Globus pallidus (tissue), 1 donor: ENCODE results near the gene MCC.

ENCODE experiments used
- DNase-seq: peaks from one replicate; pipeline ENCODE4 v3.0.0-alpha.2; 2015; ENCODE audit warnings: low spot score

Gene MCC

DNA sequence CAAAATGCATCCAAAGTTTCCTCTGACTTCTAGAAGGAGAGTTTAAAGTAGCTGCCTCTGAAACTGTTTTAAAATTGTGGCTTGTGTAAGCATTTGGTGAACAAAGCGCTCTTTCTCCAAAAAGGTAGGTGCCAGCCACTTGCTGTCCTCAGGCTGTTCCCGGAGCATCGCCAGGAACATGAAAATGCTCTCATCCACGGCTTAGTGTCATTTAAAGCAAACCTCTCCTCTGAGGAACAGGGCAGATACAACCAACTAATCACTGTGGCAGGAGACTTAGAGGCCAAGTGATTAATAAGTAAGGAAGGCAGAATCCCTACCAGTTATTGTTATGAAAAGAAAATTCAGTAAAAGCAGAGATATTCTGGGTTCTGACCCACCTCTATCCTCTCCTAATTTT lies 346.1 kb downstream of the MCC start:
- no peak for DNase-seq

DNA sequence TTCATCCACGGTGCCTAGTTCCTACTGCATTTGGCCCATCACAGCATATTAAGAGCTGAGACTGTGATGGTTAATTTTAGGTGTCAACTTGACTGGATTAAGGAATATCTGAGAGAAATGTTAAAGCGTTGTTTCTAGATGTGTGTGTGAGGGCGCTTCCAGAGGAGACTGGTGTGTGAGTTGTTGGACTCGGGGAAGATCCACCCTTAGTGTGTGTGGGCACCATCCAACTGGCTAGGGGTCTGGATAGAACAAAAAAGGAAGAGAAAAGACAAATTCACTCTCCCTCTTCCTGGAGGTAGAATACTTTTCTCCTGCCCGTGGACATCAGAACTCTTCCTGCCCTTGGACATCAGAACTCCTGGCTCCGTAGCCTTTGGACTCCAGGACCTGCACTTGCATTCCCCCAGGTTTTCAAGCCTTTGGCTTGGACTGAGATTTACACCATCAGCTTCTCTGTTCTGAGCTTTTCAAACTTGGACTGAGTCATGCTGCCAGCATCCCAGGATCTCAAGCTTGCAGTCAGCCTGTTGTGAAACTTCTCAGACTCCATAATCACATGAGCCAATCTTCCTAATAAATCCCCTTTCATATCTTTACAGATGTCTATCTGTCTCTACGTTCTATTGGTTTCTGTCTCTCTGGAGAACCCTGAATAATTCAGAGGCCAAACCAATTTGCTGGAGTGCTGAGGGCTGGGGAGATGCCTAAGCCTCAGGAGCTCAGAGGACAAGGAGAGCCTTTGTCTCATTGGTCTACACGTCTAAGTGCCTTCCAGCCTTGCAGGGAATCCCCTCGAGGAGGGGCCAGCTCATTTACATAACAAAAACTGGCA lies 347.2 kb downstream of the MCC start:
- peak; percentile 51 for DNase-seq

DNA sequence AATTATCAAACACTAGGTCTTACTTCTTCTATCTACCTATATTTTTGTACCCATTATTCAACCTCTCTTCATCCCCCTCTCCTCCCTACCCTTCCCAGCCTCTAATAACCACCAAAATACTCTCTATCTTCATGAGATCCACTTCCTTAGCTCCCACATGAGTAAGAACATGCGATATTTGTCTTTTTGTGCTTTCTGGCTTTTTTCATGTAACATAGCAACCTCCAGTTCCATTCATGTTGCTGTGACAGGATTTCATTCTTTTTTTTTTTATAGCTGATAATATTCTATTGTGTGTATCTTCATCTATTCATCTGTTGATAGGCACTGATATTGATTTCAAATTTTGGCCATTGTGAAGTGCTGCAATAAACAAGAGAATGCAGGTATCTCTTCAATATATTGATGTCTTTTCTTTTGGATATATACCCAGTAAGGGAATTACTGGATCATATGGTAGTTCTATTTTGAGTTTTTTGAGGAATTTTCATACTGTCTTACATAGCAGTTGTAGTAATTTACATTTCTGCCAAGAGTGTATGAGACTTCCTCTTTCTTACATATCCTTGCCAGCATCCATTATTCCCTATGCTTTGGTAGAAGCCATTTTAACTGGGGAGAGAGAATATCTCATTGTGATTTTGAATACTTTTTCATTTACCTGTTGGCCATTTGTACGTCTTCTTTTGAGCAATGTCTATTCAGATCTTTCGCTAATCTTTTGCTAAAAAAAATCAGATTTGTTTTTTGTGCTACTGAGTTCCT lies 354.9 kb downstream of the MCC start:
- no peak for DNase-seq

DNA sequence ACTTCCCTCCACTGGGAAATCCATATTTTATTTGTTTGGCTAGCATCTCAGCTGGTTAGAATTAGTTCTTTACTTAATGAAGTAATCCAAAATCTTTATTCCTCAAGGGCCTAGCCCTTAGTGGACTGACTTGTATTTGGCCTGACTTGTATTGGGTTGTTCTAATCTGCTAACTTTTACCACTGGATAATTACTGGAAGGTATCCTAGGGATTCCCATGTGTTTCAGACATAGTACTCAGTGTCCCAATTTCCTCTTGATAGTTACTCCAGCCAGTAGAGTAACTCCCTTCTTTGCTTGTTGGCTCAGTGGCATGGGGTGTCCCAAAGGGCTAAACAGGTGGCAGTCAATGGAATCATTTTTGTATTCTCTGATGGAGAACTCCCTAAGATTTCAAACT lies 355.7 kb downstream of the MCC start:
- DNase-seq = no peak

DNA sequence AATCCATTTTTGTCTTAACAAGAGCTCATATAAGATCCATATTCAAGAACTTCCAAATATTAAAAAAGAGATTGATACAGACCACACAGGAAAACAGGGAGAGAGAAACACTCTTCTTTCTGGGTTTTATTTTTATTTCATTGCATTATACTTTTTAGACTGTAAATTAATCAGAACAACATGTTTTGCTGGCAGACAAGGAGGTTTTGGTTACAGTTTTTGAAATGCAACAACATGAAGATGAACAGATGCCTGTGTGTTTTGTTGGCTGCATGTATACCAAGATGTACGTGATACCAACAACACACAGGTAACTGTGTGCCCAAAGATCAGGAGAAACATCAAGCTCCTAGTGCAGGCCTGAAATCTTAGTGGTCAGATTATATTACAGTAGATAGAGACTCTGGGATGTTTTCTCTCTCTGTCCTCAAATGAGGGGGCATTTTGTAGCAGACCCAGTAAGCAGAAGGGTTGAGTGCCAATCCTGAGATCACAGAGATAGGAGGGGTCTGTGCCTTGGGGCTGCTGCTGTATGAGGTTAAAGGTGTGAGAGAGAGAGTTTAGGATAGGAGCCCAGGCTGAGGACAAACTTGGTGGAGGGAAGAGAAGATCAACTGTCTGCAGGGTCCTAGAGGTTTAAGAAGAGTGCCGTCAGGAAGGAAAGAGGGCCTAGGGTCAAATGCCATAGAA lies 359.5 kb downstream of the MCC start:
- DNase-seq = no peak

DNA sequence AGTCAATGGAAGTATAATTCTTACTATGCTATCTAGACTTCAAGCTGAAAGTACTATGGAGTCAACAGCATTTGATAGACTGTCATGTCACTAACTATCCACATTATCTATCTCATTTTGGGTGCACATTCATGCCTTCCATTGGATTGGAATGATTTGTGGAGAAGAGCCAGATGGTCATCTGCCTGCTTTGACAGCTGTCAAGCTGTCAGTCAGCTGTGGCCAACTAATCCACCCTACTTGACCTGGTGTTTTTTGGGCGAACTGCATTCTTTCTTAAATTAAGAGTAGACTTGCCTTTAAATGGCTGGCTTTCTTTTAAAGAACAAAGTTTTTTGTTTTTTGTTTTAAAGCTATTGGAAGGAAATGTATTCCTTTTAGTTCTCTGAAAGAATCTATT lies 360.2 kb downstream of the MCC start:
- DNase-seq = no peak

DNA sequence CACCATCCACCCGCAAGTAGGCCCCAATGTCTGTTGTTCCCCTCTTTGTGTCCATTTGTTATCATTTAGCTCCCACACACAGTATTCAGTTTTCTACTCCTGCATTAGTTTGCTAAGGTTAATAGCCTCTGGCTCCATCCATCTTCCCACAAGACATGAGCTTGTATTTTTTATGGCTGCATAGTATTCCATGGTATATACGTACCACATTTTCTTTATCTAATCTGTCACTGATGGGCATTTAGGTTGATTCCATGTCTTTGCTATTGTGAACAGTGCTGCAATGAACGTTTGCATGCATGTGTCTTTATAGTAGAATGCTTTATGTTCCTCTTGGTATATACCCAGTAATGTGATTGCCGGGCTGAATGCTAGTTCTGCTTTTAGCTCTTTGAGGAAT lies 361.2 kb downstream of the MCC start:
- no peak for DNase-seq

DNA sequence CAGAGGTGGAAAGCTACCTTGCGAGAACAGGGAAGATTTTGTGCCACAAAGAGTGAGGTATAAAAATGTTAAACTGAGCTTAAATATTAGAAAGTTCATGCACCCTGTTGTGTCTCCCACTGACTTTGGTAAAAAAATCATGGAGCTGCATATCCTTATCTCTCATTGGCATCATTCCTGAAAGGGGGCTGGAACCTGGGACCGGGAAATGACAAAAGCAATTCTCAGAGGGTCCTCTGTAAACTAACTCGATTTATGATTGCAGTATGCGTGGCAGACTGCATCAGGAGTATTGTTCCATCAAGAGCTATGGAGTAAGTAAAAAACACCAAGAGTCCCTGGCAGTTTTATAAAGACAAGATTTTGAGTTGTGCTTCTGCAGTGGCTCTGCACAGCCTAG lies 362.9 kb downstream of the MCC start:
- DNase-seq = no peak

DNA sequence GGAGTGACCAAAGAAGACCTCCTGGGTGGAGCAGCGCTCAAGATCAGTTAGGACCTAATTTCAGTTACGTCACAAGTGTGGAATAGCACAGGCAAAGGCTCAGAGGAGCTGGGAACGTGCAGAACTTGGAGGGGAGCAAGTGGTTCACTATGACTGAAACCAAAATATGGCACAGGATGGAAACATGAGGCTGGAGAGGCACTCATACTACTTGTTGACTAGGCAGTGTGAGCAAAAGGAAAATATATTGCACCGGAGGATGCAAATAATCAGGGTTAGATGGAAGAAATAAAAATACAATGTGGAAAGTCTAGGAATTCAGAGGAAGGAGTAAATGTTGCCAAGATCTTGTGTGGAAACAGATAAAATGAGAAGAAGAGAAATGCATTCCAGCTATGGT lies 363.3 kb downstream of the MCC start:
- no peak for DNase-seq

DNA sequence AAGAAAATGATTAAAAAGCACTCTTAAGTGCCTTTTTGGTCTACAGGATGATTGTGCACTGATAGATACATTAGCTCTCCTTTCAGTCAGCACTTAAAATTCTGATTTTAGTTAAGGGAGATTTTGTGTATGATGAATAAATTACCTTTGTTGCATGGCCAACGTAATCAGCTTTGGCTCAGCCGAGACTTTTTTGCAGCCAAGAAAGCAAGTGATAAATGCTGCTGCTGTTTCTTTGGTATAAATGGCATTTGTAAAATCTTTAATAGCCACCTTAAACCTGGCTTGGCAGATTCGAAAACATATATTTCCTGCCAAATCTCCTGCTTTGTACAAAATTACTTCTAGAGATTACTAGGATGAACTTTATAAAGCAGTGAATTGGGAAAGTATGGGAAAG lies 364.0 kb downstream of the MCC start:
- DNase-seq = no peak

DNA sequence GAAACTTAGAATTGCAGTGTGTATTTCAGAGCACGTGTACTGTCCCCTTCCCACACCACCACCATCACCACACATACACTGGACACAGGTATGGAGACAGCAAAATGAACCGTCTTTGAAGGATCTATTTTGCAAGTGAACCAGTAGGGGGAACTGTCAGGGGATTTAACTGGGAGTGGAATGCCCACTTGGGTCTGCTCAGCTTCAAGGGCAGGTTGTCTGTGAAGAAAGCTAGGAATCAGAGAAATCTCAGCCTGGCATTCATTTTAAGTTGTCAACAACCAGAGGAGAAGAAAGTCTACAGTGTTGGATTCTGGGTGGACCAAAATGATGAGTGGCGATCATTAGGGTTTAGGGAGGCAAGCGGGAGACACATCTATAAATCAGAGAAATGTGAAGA lies 364.6 kb downstream of the MCC start:
- no peak for DNase-seq

DNA sequence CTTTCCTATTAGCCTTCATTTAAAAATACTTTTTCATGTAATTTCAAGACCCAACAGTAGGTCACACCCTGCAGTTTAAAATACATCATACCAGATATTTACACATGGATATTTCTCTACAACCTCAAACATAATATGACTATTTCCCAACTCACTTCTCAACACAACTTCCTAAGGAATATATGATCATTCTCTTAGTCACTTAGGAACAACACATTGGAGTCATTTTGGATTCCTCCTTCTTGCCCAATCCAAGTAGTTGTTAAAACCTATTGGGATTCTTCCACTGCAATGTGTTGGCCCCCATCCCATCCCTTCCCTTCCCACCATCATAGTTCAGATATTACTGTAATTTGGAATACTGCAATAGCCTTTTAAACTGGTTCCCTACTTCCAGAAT lies 366.2 kb downstream of the MCC start:
- DNase-seq = no peak

DNA sequence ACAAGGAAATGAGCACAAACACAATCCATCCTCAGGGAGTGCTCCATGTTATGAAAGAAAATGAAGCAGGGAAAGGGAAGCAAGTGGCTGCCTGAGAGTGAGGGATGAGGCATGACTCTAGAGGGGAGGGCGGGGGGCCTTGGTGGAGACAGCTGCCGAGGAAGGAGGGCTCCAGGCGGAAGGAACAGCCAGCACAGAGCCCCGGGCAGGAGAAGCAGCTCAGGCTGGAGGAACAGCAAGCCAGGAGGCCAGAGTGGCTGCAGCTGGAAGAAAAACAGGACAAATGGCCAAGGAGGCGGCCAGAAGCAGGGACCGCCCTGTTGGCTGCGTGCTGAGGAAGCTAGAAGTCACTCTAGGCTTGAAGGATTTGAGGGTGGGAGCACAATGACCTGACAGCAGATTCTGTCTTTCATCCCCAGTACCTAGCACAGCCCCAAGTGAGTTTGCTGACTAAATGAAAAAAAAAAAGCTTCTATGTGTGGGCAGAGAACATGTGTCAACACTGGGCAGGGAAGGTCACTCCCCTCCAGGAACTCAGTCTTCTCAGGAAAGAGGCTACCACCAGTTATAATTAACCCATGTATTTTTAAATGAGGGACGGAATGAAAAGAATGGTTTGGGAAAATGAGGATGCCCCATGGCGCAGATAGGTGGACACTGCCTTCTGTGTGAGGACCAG lies 368.9 kb downstream of the MCC start:
- DNase-seq = peak; percentile 30

DNA sequence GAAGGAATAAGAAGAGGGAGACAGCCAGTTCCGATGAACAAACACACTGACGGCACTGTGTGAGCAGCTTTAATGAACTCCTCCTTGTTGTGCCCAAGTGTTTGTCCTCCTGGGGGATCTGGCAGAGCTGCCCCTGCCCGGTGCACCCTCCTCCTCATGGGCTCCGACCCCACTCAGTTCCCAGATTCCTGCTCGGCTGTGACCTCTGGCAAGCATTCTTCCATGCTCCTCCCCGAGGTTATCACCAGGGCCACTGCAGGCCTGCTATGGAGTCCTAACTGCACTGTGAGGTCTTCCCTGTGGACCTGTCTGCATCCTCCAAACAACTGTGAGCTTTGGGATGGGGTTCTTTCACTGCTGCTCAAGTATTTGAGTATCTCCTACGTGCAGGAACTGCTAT lies 369.5 kb downstream of the MCC start:
- DNase-seq = no peak

DNA sequence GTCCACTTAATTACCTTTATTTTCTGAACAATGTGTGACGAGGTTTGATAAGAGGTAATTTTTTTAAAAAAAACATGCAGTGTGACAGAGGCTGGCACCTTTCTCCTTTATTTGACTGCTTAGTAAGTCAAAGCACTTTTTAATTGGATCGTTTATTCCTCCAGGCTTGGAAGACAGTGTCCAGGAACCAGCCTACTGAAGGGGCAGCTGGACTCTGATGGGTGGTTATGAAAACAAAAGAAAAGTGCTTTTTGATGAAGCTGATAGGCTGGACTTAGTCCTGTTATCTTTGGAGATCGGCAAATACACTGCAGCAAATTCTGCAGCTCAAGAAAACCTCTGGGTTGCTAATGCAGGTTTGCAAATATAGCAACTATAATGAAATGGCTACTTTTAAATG lies 370.0 kb downstream of the MCC start:
- DNase-seq = no peak

DNA sequence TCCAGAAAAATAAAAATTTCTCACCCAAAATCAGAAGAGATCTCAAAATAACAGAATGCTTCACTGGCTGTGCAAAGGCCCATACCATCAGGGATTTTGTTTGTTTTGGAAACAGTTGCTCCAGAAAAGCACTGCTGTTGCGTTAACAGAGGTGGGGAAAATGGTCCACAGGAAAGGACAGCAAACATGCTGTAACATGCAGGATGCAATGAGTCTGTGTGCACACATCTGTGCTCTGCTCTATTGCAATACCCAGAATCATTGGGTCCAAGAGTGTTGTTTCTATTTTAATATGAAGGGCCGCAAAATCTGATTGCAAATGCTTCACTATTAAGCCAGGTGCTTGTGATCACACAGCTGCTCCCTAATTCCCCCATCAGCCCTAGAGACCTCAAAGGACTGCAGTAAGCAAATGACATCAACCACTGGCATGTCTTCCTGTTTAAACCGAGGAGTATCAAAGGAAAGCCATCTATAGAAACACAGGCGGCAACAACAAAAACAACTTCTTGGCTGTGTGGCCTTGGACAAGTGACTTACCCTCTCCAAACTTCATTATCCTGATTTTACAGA lies 370.6 kb downstream of the MCC start:
- no peak for DNase-seq

DNA sequence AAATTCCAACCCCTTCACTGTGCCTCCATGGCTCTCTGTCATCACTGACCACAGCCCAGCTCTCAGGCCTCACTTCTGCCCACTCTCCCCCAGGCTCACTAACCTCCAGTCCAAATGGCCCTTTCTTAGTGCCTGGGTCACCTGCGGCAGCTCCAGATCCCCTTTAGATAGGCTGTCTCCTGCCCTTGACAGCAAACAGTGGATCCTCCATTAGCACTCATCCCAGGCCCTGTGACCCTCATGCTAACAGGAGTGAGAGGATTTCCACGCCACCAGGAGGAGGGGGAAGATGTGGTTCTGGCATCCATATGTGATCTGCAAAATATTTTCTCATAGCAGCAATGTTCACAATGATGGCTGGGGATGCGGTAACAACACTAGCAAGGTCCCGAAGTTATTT lies 372.3 kb downstream of the MCC start:
- DNase-seq = no peak

DNA sequence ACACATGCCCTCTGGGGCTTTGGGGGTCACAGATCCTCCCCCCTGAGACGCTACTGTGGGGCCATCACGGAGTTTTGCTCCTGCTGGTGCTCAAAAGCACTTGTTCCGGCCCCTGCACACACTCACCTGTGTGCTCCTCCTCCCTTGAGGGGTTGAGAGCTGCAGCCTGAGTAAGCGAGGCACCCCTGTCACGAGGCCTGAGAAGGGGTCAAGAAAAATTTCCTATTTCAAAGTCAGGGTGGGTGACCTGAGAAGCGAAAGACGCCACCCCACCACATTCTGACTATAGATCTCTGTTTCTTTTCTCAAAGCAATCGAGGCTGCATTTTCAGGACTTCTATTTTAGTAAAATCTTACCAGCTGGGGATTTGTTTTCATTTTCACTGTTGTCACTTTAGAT lies 373.2 kb downstream of the MCC start:
- DNase-seq = no peak

DNA sequence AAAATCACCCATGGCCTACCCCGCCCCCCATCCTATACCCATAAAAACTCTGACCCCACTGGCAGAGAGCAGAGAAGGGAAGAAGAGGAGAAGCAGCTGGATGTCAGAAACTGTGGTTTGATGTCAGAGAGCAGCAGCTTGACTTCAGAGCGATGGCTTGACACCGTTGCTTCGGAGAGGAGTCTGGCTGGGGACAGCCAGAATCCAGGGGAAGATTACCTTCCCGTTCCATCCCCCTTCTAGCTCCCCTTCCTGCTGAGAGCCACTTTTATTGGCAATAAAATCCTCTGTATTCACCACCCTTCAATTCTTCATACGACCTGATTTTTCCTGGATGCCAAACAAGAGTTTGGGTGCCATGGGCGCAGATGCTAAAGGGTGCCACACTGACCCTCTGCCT lies 373.7 kb downstream of the MCC start:
- no peak for DNase-seq

DNA sequence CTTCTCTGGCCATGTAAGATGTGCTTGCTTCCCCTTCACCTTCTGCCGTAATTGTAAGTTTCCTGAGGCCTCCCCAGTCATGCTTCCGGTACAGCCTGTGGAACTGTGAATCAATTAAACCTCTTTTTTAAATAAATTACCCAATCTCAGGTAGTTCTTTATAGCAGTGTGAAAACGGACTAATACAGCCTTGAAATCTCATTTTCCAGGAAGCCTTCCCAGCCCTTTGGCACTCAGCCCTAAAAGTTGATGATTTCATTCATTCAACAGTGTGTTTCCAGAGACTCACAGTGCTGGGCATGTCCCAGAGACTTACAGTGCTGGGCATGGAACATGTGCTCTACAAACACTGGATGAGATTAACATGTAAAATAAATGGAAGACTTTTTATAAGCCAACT lies 375.8 kb downstream of the MCC start:
- no peak for DNase-seq

DNA sequence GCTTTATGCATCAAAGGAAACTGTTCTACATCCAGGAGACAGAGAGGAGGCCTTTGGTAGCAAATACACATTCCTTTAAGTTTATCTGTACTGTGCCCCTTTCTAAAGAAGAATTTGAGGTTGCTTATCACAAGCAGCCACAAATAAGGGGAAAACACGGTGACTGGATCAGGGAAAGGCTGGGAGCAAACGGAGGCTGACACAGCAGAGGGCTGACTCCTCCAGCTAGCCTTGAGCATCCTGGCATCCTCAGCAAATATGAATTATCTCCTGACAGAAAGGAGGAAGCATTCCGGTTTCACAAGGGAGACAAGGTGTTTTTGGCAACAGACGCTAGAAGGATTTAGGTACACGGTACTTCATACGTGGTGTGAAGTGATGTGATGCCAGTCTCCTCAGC lies 378.1 kb downstream of the MCC start:
- no peak for DNase-seq

DNA sequence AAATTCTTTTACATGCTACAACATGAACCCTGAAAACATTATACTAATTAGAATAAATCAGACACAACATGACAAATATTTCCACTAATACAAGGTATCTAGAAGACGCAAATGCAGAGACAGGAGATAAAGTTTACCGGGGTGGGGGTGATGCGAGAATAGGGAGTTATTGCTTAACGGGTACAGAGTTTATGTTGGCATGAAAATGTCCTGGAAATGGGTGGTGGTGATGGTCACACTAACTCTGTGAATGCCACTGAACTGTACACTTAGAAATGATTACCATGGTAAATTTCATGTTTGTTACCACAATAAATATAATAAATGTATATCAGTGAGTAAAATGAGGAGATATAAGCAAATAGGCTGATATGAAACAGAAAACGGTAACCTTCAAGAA lies 378.9 kb downstream of the MCC start:
- DNase-seq = no peak
